LNCaP clone FGC (cell line): ENCODE measurements around the gene CUTA.

Experiments
- DNase-seq: peaks from one replicate; pipeline ENCODE4 v3.0.0-alpha.2; 2011; ENCODE audit warnings: low read depth
- H3K4me3 ChIP-seq: 2 replicates; pipeline ENCODE4 v1.5.1; 2011; ENCODE audit warnings: mild to moderate bottlenecking, low read depth, low read length, control low read depth
- TF ChIP-seq, protein P1 (sequence below): IDR thresholded peaks from 2 replicates; pipeline ENCODE4 v1.5.1; 2012; ENCODE audit warnings: mild to moderate bottlenecking; ENCODE audit not compliant: control insufficient read depth, insufficient read depth; ENCODE audit errors: extremely low read depth

CUTA gene

DNA sequence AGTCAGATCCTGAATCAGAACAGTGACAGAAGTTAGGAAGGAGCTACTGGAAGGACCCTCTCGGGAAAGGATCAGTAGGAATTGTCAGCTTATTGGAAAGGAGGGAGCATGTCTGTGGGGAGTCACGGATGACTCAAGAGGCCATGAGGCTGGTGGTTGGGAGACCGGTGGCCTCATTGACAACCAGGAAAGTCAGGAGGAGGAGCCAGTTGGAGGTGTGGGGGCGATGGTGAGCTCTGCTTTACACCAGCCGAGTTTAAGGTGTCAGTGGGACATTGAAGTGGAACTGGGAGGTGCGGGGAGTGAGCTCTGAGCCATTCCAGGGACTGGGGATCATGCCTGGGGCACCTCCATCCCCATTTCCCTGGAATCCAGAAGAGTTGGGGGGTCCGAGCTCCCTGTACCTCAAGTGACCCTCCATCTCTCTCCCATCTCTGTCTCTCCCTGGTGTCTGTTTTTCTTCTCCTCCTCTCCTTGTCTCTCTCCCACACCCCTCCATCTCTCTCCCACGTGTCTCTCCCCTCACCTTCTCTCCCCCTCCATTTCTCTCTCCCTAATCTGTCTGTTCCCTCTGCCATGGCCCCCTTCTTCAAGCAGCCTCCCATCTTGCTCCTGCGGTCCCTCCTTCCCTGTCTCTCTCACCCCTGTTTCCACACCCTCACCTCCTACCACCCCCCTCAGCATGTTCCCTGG is 22.2 kb upstream of the CUTA start:
- TF ChIP-seq, protein P1, sequence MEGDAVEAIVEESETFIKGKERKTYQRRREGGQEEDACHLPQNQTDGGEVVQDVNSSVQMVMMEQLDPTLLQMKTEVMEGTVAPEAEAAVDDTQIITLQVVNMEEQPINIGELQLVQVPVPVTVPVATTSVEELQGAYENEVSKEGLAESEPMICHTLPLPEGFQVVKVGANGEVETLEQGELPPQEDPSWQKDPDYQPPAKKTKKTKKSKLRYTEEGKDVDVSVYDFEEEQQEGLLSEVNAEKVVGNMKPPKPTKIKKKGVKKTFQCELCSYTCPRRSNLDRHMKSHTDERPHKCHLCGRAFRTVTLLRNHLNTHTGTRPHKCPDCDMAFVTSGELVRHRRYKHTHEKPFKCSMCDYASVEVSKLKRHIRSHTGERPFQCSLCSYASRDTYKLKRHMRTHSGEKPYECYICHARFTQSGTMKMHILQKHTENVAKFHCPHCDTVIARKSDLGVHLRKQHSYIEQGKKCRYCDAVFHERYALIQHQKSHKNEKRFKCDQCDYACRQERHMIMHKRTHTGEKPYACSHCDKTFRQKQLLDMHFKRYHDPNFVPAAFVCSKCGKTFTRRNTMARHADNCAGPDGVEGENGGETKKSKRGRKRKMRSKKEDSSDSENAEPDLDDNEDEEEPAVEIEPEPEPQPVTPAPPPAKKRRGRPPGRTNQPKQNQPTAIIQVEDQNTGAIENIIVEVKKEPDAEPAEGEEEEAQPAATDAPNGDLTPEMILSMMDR: no peak
- no peak overlapping the region for H3K4me3 ChIP-seq
- DNase-seq: no peak

DNA sequence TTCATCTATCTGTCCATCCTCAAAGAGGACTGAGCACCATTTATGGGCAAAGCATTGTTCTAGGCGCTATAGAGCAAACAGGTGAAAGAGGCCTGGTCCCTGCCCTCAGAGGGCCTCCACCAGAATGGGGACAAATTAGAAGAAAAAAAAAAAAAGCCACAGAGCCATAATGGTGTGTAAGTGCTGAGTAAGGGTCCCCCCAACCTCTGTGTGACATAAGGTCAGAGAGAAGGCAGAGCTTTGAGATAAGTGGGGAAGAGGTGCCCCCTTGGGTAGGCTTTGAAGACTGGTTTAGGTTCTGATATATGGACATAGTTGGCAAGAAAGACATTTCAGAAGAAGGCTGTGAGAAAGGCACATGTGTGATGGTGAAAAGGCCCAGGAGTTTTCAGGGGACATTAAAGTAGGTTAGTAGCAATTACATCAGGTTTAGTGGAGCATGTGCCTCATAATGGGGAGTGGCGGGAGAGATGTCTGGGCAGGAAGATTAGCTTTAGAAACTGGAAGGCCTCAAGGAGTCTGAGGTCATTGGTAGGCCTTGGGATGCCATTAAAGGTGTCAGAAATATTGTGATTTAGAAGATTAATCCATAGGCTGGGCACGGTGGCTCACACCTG is 21.2 kb upstream of the CUTA start:
- TF ChIP-seq, protein P1: no peak
- DNase-seq: no peak
- no peak overlapping the region for H3K4me3 ChIP-seq

DNA sequence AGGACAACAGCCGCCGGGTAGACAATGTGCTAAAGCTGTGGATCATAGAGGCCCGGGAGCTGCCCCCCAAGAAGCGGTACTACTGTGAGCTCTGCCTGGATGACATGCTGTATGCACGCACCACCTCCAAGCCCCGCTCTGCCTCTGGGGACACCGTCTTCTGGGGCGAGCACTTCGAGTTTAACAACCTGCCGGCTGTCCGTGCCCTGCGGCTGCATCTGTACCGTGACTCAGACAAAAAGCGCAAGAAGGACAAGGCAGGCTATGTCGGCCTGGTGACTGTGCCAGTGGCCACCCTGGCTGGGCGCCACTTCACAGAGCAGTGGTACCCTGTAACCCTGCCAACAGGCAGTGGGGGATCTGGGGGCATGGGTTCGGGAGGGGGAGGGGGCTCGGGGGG is 19.8 kb upstream of the CUTA start:
- DNase-seq: no peak
- TF ChIP-seq, protein P1: no peak
- H3K4me3 ChIP-seq: no peak overlapping the region

DNA sequence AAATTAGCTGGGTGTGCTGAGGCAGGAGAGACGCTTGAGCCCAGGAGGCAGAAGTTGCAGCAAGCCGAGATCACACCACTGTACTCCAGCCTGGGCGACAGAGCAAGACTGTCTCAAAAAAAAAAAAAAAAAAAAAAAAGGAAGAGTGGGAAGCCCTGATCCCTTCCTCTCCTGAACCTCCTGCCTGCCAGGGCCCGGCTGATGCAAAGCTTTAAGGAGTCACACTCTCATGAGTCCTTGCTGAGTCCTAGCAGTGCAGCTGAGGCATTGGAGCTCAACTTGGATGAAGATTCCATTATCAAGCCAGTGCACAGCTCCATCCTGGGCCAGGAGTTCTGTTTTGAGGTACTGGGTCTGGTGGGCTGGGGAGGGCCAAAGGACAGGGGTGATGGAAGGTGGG is 17.1 kb upstream of the CUTA start:
- TF ChIP-seq, protein P1: no peak
- no peak for DNase-seq

DNA sequence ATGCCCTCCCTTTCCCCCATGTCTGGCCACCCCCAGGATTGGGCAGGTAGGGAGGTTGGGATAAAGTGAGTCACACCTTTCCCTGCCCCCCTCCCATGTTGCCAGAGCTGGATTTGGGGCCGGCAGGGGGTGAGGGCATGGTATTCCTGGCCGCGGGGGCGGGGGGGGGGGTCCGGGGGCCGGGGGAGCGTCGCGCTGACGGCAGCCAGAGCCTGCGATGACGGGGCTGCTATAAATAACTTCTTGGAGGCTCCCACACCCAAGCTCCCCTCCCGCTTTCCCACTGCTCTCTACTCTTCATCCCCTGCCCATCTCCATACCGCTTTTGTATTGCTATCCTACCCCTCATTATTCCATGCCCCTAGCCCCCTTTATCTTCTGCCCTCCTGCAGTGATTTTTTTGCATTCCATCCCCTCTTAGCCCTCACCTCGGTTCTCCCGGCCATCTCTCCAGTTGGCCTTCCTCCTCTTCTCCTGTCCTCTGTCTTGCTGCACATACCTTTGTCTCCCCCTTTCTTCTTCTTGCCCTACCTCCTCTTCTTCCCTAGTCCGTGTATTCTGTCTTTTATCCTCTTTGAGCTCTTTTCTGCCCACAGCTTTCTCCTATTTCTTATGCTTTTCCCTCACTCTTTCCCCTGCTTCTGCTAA is 15.8 kb upstream of the CUTA start:
- TF ChIP-seq, protein P1: no peak
- DNase-seq: no peak
- H3K4me3 ChIP-seq: no peak overlapping the region

More for the DNA sequence above, 17.1 kb upstream of the CUTA start:
- H3K4me3 ChIP-seq: no peak overlapping the region

DNA sequence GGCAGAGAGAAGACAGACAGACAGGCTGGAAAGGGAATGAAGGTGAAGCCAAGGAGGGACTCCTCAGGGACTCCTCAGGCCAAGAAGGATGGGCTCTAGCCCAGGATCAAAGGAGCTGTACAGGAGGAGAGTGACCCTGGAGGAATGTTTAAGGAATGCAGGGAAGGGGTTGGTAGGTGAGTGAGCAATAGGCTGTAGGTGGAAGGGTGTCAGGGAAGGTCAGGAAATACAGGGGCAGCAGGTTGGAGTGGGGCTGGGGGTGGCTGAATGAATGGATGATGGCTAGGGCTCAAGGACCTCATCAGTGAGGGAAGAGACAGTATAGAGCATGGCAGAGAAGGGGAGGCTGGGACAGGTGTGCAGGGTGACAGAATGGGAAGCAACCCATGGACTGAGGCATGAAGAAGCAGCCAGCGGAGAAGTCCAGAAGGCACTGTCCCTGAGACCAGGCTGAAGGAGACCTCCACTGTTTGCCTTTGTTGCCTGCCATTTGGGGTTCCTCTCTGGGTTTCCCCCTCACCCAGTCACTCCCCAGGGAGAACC is 15.2 kb upstream of the CUTA start:
- no peak for DNase-seq
- H3K4me3 ChIP-seq: no peak overlapping the region
- TF ChIP-seq, protein P1: no peak
